ENCODE results near the gene MALAT1. TPM values are rescaled to one million over a fixed set of nuclear protein-coding genes. Genes with fewer than 3 reads are reported as not detected.

MALAT1 gene
- total RNA-seq, 1 experiment from 2014 or later, result 6,000 TPM

GRCh38 chr11:65538232-65538914 lies 39.5 kb downstream of the MALAT1 start:
- no peaks in the 10 kb centered on the region for H3K9me3 ChIP-seq (ENCODE audit: control insufficient read depth in 1 of 2, insufficient read depth in 1 of 2, low read depth in 1 of 2, low read length in 2 of 2)
- no peak for DNase-seq (ENCODE audit: low read depth, low spot score)
- peaks cover 13 to 39% of the 10 kb centered on the region in 2 experiments; a peak in 3 of 4 replicates for H3K4me1 ChIP-seq (ENCODE audit: control insufficient read depth in 1 of 2, insufficient read depth in 2 of 2, low read length in 2 of 2)
- H3K27me3 ChIP-seq (ENCODE audit: insufficient read depth, low read length), result no peaks in the 10 kb centered on the region
- BruUV-seq (replicated peaks), result TSS peak; percentile 45
- H3K9me2 ChIP-seq (ENCODE audit: insufficient read depth), result no peaks in the 10 kb centered on the region
- no peaks in the 10 kb centered on the region for H4K20me1 ChIP-seq (ENCODE audit: insufficient read depth)
- H3K79me2 ChIP-seq (ENCODE audit: insufficient read depth, low read length), result peaks cover 24% of the 10 kb centered on the region
- H3K9ac ChIP-seq (ENCODE audit: low read length), result peak overlapping the region; percentile 82
- peak overlapping the region; percentile 100 for H3K27ac ChIP-seq (ENCODE audit: low read depth, low read length)
- H3K36me3 ChIP-seq (ENCODE audit: control insufficient read depth in 1 of 2, insufficient read depth in 2 of 2, low read length in 2 of 2), result peaks cover 3 to 4% of the 10 kb centered on the region in 2 experiments; a peak in 3 of 4 replicates
- no peak overlapping the region for H2AFZ ChIP-seq (ENCODE audit: low read depth, low read length, poor library complexity, severe bottlenecking)
- TF ChIP-seq YY1 (IDR thresholded peaks at IDR 0.05; ENCODE audit: extremely low read depth, insufficient replicate concordance, low read depth, low read length) (no peak), CEBPB (IDR thresholded peaks at IDR 0.05; ENCODE audit: low read depth) (no peak), SIN3A (IDR thresholded peaks at IDR 0.05; ENCODE audit: low read depth) (no peak), ZNF274 (IDR thresholded peaks at IDR 0.05; ENCODE audit: low read depth, low read length) (no peak), FOSL1 (IDR thresholded peaks at IDR 0.05; ENCODE audit: low read depth) (no peak), RAD21 (IDR thresholded peaks at IDR 0.05; ENCODE audit: low read depth) (no peak), CBX3 (IDR thresholded peaks at IDR 0.05; ENCODE audit: low read depth) (no peak)
- TF ChIP-seq, protein P1, sequence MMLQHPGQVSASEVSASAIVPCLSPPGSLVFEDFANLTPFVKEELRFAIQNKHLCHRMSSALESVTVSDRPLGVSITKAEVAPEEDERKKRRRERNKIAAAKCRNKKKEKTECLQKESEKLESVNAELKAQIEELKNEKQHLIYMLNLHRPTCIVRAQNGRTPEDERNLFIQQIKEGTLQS (IDR thresholded peaks at IDR 0.05), result no peak
- TF ChIP-seq, protein P2, sequence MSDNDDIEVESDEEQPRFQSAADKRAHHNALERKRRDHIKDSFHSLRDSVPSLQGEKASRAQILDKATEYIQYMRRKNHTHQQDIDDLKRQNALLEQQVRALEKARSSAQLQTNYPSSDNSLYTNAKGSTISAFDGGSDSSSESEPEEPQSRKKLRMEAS (IDR thresholded peaks at IDR 0.05), result no peak
- TF ChIP-seq, protein P3, sequence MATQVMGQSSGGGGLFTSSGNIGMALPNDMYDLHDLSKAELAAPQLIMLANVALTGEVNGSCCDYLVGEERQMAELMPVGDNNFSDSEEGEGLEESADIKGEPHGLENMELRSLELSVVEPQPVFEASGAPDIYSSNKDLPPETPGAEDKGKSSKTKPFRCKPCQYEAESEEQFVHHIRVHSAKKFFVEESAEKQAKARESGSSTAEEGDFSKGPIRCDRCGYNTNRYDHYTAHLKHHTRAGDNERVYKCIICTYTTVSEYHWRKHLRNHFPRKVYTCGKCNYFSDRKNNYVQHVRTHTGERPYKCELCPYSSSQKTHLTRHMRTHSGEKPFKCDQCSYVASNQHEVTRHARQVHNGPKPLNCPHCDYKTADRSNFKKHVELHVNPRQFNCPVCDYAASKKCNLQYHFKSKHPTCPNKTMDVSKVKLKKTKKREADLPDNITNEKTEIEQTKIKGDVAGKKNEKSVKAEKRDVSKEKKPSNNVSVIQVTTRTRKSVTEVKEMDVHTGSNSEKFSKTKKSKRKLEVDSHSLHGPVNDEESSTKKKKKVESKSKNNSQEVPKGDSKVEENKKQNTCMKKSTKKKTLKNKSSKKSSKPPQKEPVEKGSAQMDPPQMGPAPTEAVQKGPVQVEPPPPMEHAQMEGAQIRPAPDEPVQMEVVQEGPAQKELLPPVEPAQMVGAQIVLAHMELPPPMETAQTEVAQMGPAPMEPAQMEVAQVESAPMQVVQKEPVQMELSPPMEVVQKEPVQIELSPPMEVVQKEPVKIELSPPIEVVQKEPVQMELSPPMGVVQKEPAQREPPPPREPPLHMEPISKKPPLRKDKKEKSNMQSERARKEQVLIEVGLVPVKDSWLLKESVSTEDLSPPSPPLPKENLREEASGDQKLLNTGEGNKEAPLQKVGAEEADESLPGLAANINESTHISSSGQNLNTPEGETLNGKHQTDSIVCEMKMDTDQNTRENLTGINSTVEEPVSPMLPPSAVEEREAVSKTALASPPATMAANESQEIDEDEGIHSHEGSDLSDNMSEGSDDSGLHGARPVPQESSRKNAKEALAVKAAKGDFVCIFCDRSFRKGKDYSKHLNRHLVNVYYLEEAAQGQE (IDR thresholded peaks at IDR 0.05; ENCODE audit: low read depth), result no peak
- ChIA-PET CTCF (no interaction called here), RAD21 (ENCODE audit: low non-redundant PET in 1 of 2, low total read pairs in 2 of 2, uncharacterized antibody in 2 of 2, unreplicated experiment in 2 of 2) (no interaction called here), POLR2A (interaction anchor here (0.6 to 2.8 kb wide), 4 partner anchors 8 to 38 kb away, joined by 3 to 16 read pairs (median 4); partner anchors contain the start of gene SCYL1)
- peak overlapping the region; percentile 68 to 85 for H3K4me3 ChIP-seq (replicated peaks in 1 of 2; ENCODE audit: low read depth in 1 of 2, low read length in 2 of 2)
- intact Hi-C loops (cut with micrococcal nuclease), result no loop called here
- peak overlapping the region; percentile 94 for H3K4me2 ChIP-seq (ENCODE audit: low read length)
- no peak for ATAC-seq

Measured in HCT116 (cell line).